IMR-90 (cell line): Measurements from ENCODE around the gene SCTR. TPM values are rescaled to one million over a fixed set of nuclear protein-coding genes. Genes with fewer than 3 reads are reported as not detected.

ENCODE experiments used
- ATAC-seq: fragments of 200-7000 bp; cut with Tn5 transposase; 2 replicates; pipeline ENCODE4 v1.9.1; 2020; ENCODE audit warnings: low read depth, mild to moderate bottlenecking, moderate library complexity
- BruUV-seq: library from RNA; stranded (reverse); fragments of 400-500 nt; replicated peaks from 2 replicates; lab custom pipeline; 2021; lab: Mats Ljungman, UMichigan
- CTCF ChIA-PET: fragments of 300-600 bp; formaldehyde crosslinking; extraction: SDS; loops from one replicate; lab custom pipeline; 2021; ENCODE audit warnings: antibody characterized with exemption; lab: Yijun Ruan, JAX
- POLR2A ChIA-PET: fragments of 300-600 bp; sonication (Branson Sonifier 250); formaldehyde crosslinking; loops from one replicate; lab custom pipeline; 2022; ENCODE audit warnings: antibody characterized with exemption; ENCODE audit not compliant: unreplicated experiment; lab: Charles Lee
- DNase-seq: peaks from one replicate; pipeline ENCODE4 v3.0.0; 2013
- H2AFZ ChIP-seq: replicated peaks from 2 replicates; pipeline ENCODE3; 2013; ENCODE audit warnings: low read length, mild to moderate bottlenecking; ENCODE audit not compliant: poor library complexity
- H2AK5ac ChIP-seq: 2 replicates; pipeline ENCODE4 v1.6.1; 2013; ENCODE audit warnings: low read depth, low read length, inconsistent platforms
- H2AK9ac ChIP-seq: replicated peaks from 2 replicates; pipeline ENCODE3; 2013; ENCODE audit warnings: mild to moderate bottlenecking, low read depth, low read length, moderate library complexity; ENCODE audit not compliant: poor library complexity
- H2BK120ac ChIP-seq: 2 replicates; pipeline ENCODE4 v1.6.1; 2013; ENCODE audit warnings: low read depth, low read length, inconsistent platforms
- H2BK15ac ChIP-seq: 3 replicates; pipeline ENCODE4 v1.6.1; 2013; ENCODE audit warnings: low read depth, low read length, inconsistent platforms
- H2BK20ac ChIP-seq: 2 replicates; pipeline ENCODE4 v1.6.1; 2013; ENCODE audit warnings: low read depth, mild to moderate bottlenecking, inconsistent platforms, low read length, moderate library complexity
- H2BK5ac ChIP-seq: 2 replicates; pipeline ENCODE4 v1.6.1; 2013; ENCODE audit warnings: mild to moderate bottlenecking, low read depth, low read length, inconsistent platforms; ENCODE audit not compliant: poor library complexity, severe bottlenecking
- H3K14ac ChIP-seq: replicated peaks from 2 replicates; pipeline ENCODE4 v1.6.1; 2013; ENCODE audit warnings: low read depth, low read length, inconsistent platforms
- H3K18ac ChIP-seq: 2 replicates; pipeline ENCODE4 v1.6.1; 2013; ENCODE audit warnings: low read depth, low read length, control low read depth
- H3K23ac ChIP-seq: 2 replicates; pipeline ENCODE4 v1.6.1; 2013; ENCODE audit warnings: low read depth, low read length, inconsistent platforms
- H3K27ac ChIP-seq: 2 replicates; pipeline ENCODE4 v1.5.1; 2013; ENCODE audit warnings: mild to moderate bottlenecking, control low read depth, low read length; ENCODE audit not compliant: insufficient read depth
- H3K27me3 ChIP-seq: 2 replicates; pipeline ENCODE4 v1.6.1; 2013; ENCODE audit warnings: low read length; ENCODE audit not compliant: control insufficient read depth, insufficient read depth
- H3K36me3 ChIP-seq: 2 replicates; pipeline ENCODE4 v1.6.1; 2013; ENCODE audit warnings: low read length, mixed read lengths; ENCODE audit not compliant: control insufficient read depth, insufficient read depth
- H3K4ac ChIP-seq: 2 replicates; pipeline ENCODE4 v1.6.1; 2013; ENCODE audit warnings: low read depth, low read length, inconsistent platforms
- H3K4me1 ChIP-seq: 2 replicates; pipeline ENCODE4 v1.6.1; 2013; ENCODE audit warnings: low read length, mixed read lengths; ENCODE audit not compliant: control insufficient read depth, insufficient read depth
- H3K4me2 ChIP-seq: 2 replicates; pipeline ENCODE4 v1.6.1; 2013; ENCODE audit warnings: low read depth, mild to moderate bottlenecking, control low read depth, low read length, moderate library complexity
- H3K4me3 ChIP-seq: 2 replicates; pipeline ENCODE4 v1.5.1; 2013; ENCODE audit warnings: low read depth, mild to moderate bottlenecking, control low read depth, low read length, moderate library complexity; ENCODE audit not compliant: insufficient read depth
- H3K56ac ChIP-seq: 2 replicates; pipeline ENCODE4 v1.6.1; 2013; ENCODE audit warnings: low read length, inconsistent platforms; ENCODE audit not compliant: insufficient read depth; ENCODE audit errors: extremely low read depth
- H3K79me1 ChIP-seq, 2 experiments: 2 replicates each; pipeline ENCODE4 v1.6.1; 2013; ENCODE audit warnings: low read length in 2 of 2, inconsistent platforms in 1 of 2, low read depth in 1 of 2
- H3K9ac ChIP-seq: 2 replicates; pipeline ENCODE4 v1.6.1; 2013; ENCODE audit warnings: low read depth, low read length, control low read depth
- H3K9me1 ChIP-seq: 2 replicates; pipeline ENCODE4 v1.6.1; 2013; ENCODE audit warnings: low read length, inconsistent platforms; ENCODE audit not compliant: insufficient read depth
- H3K9me3 ChIP-seq: 2 replicates; pipeline ENCODE4 v1.6.1; 2013; ENCODE audit warnings: low read length; ENCODE audit not compliant: control insufficient read depth, insufficient read depth
- H4K20me1 ChIP-seq: 2 replicates; pipeline ENCODE4 v1.6.1; 2013; ENCODE audit warnings: low read length, inconsistent platforms; ENCODE audit not compliant: insufficient read depth
- H4K5ac ChIP-seq: 2 replicates; pipeline ENCODE4 v1.6.1; 2013; ENCODE audit warnings: mild to moderate bottlenecking, low read depth, low read length, control low read depth
- H4K8ac ChIP-seq, 2 experiments: 2 replicates each; pipeline ENCODE4 v1.6.1; 2013; ENCODE audit warnings: low read depth in 2 of 2, low read length in 2 of 2, control low read depth in 1 of 2, inconsistent platforms in 1 of 2
- H4K91ac ChIP-seq: 2 replicates; pipeline ENCODE4 v1.6.1; 2013; ENCODE audit warnings: low read depth, low read length, inconsistent platforms; ENCODE audit not compliant: insufficient read depth
- BHLHE40 ChIP-seq: fragments of 150-350 bp; IDR thresholded peaks from 2 replicates; pipeline ENCODE4 v1.6.1; 2016; ENCODE audit warnings: mild to moderate bottlenecking, low read depth, low read length
- CEBPB ChIP-seq: IDR thresholded peaks from 2 replicates; pipeline ENCODE4 v1.6.1; 2012; ENCODE audit warnings: low read depth, low read length, improper control_type of control experiment
- CHD1 ChIP-seq: IDR thresholded peaks from 2 replicates; pipeline ENCODE4 v1.6.1; 2012; ENCODE audit warnings: low read depth, low read length, improper control_type of control experiment
- MAFK ChIP-seq: IDR thresholded peaks from 2 replicates; pipeline ENCODE4 v1.6.1; 2012; ENCODE audit warnings: low read depth, low read length, improper control_type of control experiment
- MAZ ChIP-seq: IDR thresholded peaks from 2 replicates; pipeline ENCODE4 v1.6.1; 2012; ENCODE audit warnings: low read depth, mild to moderate bottlenecking, low read length, improper control_type of control experiment, moderate library complexity, borderline replicate concordance
- MXI1 ChIP-seq: IDR thresholded peaks from 2 replicates; pipeline ENCODE4 v1.6.1; 2012; ENCODE audit warnings: low read depth, mild to moderate bottlenecking, low read length, moderate library complexity, borderline replicate concordance
- NFE2L2 ChIP-seq: fragments of 150-350 bp; IDR thresholded peaks from 2 replicates; pipeline ENCODE4 v1.6.1; 2016; ENCODE audit warnings: low read depth, mild to moderate bottlenecking, low read length
- RCOR1 ChIP-seq: IDR thresholded peaks from 2 replicates; pipeline ENCODE4 v1.6.1; 2012; ENCODE audit warnings: mild to moderate bottlenecking, low read length, improper control_type of control experiment; ENCODE audit not compliant: insufficient replicate concordance
- SMC3 ChIP-seq: fragments of 150-350 bp; IDR thresholded peaks from 2 replicates; pipeline ENCODE4 v1.6.1; 2016; ENCODE audit warnings: low read depth, mild to moderate bottlenecking, antibody characterized with exemption, low read length, moderate library complexity
- WGBS, 2 experiments: methylation state at CpG; one replicate each; pipeline versions ENCODE4 v1.1.5 to v1.1.7; 2013; ENCODE audit warnings: missing lambda C conversion rate in 2 of 2; ENCODE audit not compliant: insufficient read length in 1 of 2; ENCODE audit errors: extremely low coverage in 2 of 2; 5-methylcytosine and 5-hydroxymethylcytosine counted together
- dilution Hi-C: fragments of 300-500 bp; cut with HindIII; formaldehyde crosslinking; loops from one replicate; pipeline ENCODE4 v1.14.3; 2018; ENCODE audit warnings: low sequenced_read_pairs; ENCODE audit not compliant: unreplicated experiment
- in situ Hi-C: fragments of 300-500 bp; cut with MboI; formaldehyde crosslinking; loops from 3 replicates; pipeline ENCODE4 v1.14.3; 2019; ENCODE audit warnings: low sequenced_read_pairs, inconsistent platforms, mixed read lengths
- intact Hi-C: fragments of 100-400 bp; cut with micrococcal nuclease; formaldehyde crosslinking; loops from 2 replicates; pipeline ENCODE4 v1.10.0; 2022
- polyA plus RNA-seq, 3 experiments: library from polyadenylated mRNA; depleted of rRNA; stranded (reverse); fragments of >200 nt; gene quantifications; 2 replicates each; pipeline ENCODE4 v1.2.3, GENCODE V29; 2012; ENCODE audit warnings: low replicate concordance in 1 of 3
- total RNA-seq: library from RNA; depleted of rRNA; stranded (reverse); fragments of >200 nt; gene quantifications from 2 replicates; pipeline ENCODE4 v1.2.3, GENCODE V29; 2012
- TF ChIP-seq, protein P1 (sequence below): conservative IDR thresholded peaks from 2 replicates; pipeline ENCODE4 v1.5.1; 2012; ENCODE audit warnings: mild to moderate bottlenecking, low read depth, low read length, improper control_type of control experiment
- TF ChIP-seq, protein P2 (sequence below): fragments of 150-350 bp; IDR thresholded peaks from 2 replicates; pipeline ENCODE4 v1.6.1; 2017; ENCODE audit warnings: mild to moderate bottlenecking, antibody characterized with exemption, low read length, low read depth

The SCTR gene
- total and polyA plus RNA-seq, 2 of the 4 experiments (the other 2 are of a cell fraction), result not detected

DNA sequence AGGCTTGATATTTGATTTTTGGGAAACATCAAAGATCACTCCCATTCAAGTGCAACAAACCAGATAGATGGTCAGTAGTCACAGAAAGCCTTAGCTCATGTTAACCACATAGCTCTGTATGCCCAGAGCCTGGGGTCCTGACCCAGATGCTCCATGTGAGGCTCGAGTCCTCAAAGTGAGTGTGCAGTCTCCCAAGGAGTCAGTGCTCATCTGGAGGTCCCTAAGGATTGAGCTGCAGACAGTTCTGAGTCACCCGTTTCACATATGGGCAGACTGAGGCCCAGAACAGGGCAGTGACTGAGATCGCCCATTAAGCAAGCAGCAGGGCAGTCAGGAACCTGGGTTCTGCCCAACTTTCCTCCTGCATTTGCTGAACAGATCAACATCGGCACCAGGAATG lies 83.4 kb downstream of the SCTR start:
- in situ Hi-C loops (no loop called here), dilution Hi-C loops (no loop called here), intact Hi-C loops (no loop called here)
- ChIA-PET CTCF (no interaction called here), POLR2A (no interaction called here)
- no peak overlapping the region for H2BK20ac ChIP-seq
- H3K56ac ChIP-seq, result no peak overlapping the region
- no peak overlapping the region for H3K18ac ChIP-seq
- H3K4ac ChIP-seq, result no peak overlapping the region
- no peaks in the 10 kb centered on the region for H3K79me1 ChIP-seq
- no peaks in the 10 kb centered on the region for H3K9me3 ChIP-seq
- H3K23ac ChIP-seq, result no peak overlapping the region
- H3K27me3 ChIP-seq, result peaks cover 12% of the 10 kb centered on the region
- H4K5ac ChIP-seq, result no peak overlapping the region
- no peak overlapping the region for H2AFZ ChIP-seq
- H2BK120ac ChIP-seq, result no peak overlapping the region
- no peak overlapping the region for H2BK5ac ChIP-seq
- no peaks in the 10 kb centered on the region for H3K36me3 ChIP-seq
- H2AK5ac ChIP-seq, result no peak overlapping the region
- no peak for TF ChIP-seq NFE2L2
- TF ChIP-seq CEBPB, result no peak
- TF ChIP-seq, protein P1, sequence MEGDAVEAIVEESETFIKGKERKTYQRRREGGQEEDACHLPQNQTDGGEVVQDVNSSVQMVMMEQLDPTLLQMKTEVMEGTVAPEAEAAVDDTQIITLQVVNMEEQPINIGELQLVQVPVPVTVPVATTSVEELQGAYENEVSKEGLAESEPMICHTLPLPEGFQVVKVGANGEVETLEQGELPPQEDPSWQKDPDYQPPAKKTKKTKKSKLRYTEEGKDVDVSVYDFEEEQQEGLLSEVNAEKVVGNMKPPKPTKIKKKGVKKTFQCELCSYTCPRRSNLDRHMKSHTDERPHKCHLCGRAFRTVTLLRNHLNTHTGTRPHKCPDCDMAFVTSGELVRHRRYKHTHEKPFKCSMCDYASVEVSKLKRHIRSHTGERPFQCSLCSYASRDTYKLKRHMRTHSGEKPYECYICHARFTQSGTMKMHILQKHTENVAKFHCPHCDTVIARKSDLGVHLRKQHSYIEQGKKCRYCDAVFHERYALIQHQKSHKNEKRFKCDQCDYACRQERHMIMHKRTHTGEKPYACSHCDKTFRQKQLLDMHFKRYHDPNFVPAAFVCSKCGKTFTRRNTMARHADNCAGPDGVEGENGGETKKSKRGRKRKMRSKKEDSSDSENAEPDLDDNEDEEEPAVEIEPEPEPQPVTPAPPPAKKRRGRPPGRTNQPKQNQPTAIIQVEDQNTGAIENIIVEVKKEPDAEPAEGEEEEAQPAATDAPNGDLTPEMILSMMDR, result no peak
- TF ChIP-seq MAFK, result no peak
- no peak for TF ChIP-seq RCOR1
- TF ChIP-seq BHLHE40, result no peak
- no peak for TF ChIP-seq MXI1
- no peak for TF ChIP-seq CHD1
- TF ChIP-seq, protein P2, sequence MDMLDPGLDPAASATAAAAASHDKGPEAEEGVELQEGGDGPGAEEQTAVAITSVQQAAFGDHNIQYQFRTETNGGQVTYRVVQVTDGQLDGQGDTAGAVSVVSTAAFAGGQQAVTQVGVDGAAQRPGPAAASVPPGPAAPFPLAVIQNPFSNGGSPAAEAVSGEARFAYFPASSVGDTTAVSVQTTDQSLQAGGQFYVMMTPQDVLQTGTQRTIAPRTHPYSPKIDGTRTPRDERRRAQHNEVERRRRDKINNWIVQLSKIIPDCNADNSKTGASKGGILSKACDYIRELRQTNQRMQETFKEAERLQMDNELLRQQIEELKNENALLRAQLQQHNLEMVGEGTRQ, result no peak
- no peak for TF ChIP-seq MAZ
- no peak for TF ChIP-seq SMC3
- ATAC-seq, result no peak
- BruUV-seq, result no TSS peak
- no peaks in the 10 kb centered on the region for H3K9me1 ChIP-seq
- H3K14ac ChIP-seq, result no peak overlapping the region
- no peak overlapping the region for H2AK9ac ChIP-seq
- no peaks in the 10 kb centered on the region for H4K20me1 ChIP-seq
- DNase-seq, result no peak
- no peak overlapping the region for H3K27ac ChIP-seq
- H3K4me2 ChIP-seq, result no peak overlapping the region
- H3K4me3 ChIP-seq, result no peak overlapping the region
- H2BK15ac ChIP-seq, result no peak overlapping the region
- H3K4me1 ChIP-seq, result no peaks in the 10 kb centered on the region
- WGBS, 2 experiments, result 33% methylated on average over 3 of the region's 4 CpGs; no CpG with 5 or more reads in 1 of the 2 experiments
- no peak overlapping the region for H4K8ac ChIP-seq
- H3K9ac ChIP-seq, result no peak overlapping the region
- no peak overlapping the region for H4K91ac ChIP-seq
